H9 (cell line): ENCODE measurements around the gene PRKCG. TPM values are rescaled to one million over a fixed set of nuclear protein-coding genes. Genes with fewer than 3 reads are reported as not detected.

Experiments
- DNase-seq: peaks from one replicate; pipeline ENCODE4 v3.0.0-alpha.2; 2017
- H2AFZ ChIP-seq: one replicate; pipeline ENCODE4 v1.6.1; 2013; ENCODE audit warnings: mild to moderate bottlenecking, low read length, control low read depth, moderate library complexity
- H2AK5ac ChIP-seq: 2 replicates; pipeline ENCODE4 v1.6.1; 2013; ENCODE audit warnings: low read length, control low read depth, mixed read lengths; ENCODE audit not compliant: insufficient read length
- H2BK120ac ChIP-seq: one replicate; pipeline ENCODE4 v1.6.1; 2013; ENCODE audit warnings: low read depth, mild to moderate bottlenecking, low read length, control low read depth, inconsistent platforms; ENCODE audit not compliant: poor library complexity, severe bottlenecking
- H2BK12ac ChIP-seq: 2 replicates; pipeline ENCODE4 v1.6.1; 2013; ENCODE audit warnings: low read length, control low read depth, mixed read lengths, low read depth; ENCODE audit not compliant: insufficient read length
- H2BK15ac ChIP-seq: 2 replicates; pipeline ENCODE4 v1.6.1; 2013; ENCODE audit warnings: low read depth, low read length, control low read depth
- H2BK20ac ChIP-seq: one replicate; pipeline ENCODE4 v1.6.1; 2013; ENCODE audit warnings: low read depth, mild to moderate bottlenecking, low read length, control low read depth, inconsistent platforms; ENCODE audit not compliant: poor library complexity, severe bottlenecking
- H2BK5ac ChIP-seq: 2 replicates; pipeline ENCODE4 v1.6.1; 2013; ENCODE audit warnings: low read length, control low read depth, mixed read lengths; ENCODE audit not compliant: insufficient read length
- H3K14ac ChIP-seq: 2 replicates; pipeline ENCODE4 v1.6.1; 2013; ENCODE audit warnings: low read length, control low read depth; ENCODE audit not compliant: insufficient read depth
- H3K18ac ChIP-seq: 2 replicates; pipeline ENCODE4 v1.6.1; 2013; ENCODE audit warnings: low read depth, mild to moderate bottlenecking, mixed read lengths, low read length, control low read depth; ENCODE audit not compliant: insufficient read length
- H3K23ac ChIP-seq: 2 replicates; pipeline ENCODE4 v1.6.1; 2013; ENCODE audit warnings: low read length, control low read depth, mixed read lengths, low read depth; ENCODE audit not compliant: insufficient read length
- H3K23me2 ChIP-seq: 2 replicates; pipeline ENCODE4 v1.6.1; 2013; ENCODE audit warnings: low read depth, mild to moderate bottlenecking, mixed read lengths, low read length, control low read depth; ENCODE audit not compliant: insufficient read length, poor library complexity, severe bottlenecking
- H3K27ac ChIP-seq: 2 replicates; pipeline ENCODE4 v1.5.1; 2013; ENCODE audit warnings: low read length, control low read depth, mixed read lengths, low read depth; ENCODE audit not compliant: insufficient read length
- H3K27me3 ChIP-seq: 2 replicates; pipeline ENCODE4 v1.6.1; 2013; ENCODE audit warnings: low read length, control low read depth, inconsistent platforms; ENCODE audit not compliant: insufficient read depth
- H3K4ac ChIP-seq: 2 replicates; pipeline ENCODE4 v1.6.1; 2013; ENCODE audit warnings: low read depth, mild to moderate bottlenecking, control low read depth, inconsistent platforms, low read length, moderate library complexity
- H3K4me1 ChIP-seq: 2 replicates; pipeline ENCODE4 v1.6.1; 2013; ENCODE audit warnings: low read length, control low read depth, inconsistent platforms; ENCODE audit not compliant: insufficient read depth
- H3K4me2 ChIP-seq: 2 replicates; pipeline ENCODE4 v1.6.1; 2013; ENCODE audit warnings: low read length, control low read depth, mixed read lengths; ENCODE audit not compliant: insufficient read length, insufficient read depth
- H3K56ac ChIP-seq: 2 replicates; pipeline ENCODE4 v1.6.1; 2013; ENCODE audit warnings: low read depth, mild to moderate bottlenecking, mixed read lengths, low read length, control low read depth; ENCODE audit not compliant: insufficient read length
- H3K79me1 ChIP-seq: 2 replicates; pipeline ENCODE4 v1.6.1; 2013; ENCODE audit warnings: low read depth, mild to moderate bottlenecking, moderate library complexity, low read length, control low read depth, inconsistent platforms; ENCODE audit not compliant: insufficient read depth, poor library complexity, severe bottlenecking
- H3K79me2 ChIP-seq: 2 replicates; pipeline ENCODE4 v1.6.1; 2013; ENCODE audit warnings: low read length, control low read depth, inconsistent platforms; ENCODE audit not compliant: insufficient read depth
- H3K9ac ChIP-seq: 2 replicates; pipeline ENCODE4 v1.6.1; 2013; ENCODE audit warnings: low read length, control low read depth, mixed read lengths; ENCODE audit not compliant: insufficient read length; ENCODE audit errors: extremely low read depth
- H3K9me3 ChIP-seq: one replicate; pipeline ENCODE4 v1.6.1; 2013; ENCODE audit warnings: low read depth, low read length, inconsistent platforms; ENCODE audit not compliant: control insufficient read depth
- H3T11ph ChIP-seq: one replicate; pipeline ENCODE4 v1.6.1; 2013; ENCODE audit warnings: mild to moderate bottlenecking, low read length, control low read depth, inconsistent platforms
- H4K20me1 ChIP-seq: one replicate; pipeline ENCODE4 v1.6.1; 2013; ENCODE audit not compliant: control insufficient read depth, insufficient read length, insufficient read depth
- H4K5ac ChIP-seq: 2 replicates; pipeline ENCODE4 v1.6.1; 2013; ENCODE audit warnings: low read depth, mild to moderate bottlenecking, mixed read lengths, low read length, control low read depth; ENCODE audit not compliant: insufficient read length
- H4K8ac ChIP-seq: replicated peaks from 2 replicates; pipeline ENCODE4 v1.6.1; 2013; ENCODE audit warnings: low read length, control low read depth, mixed read lengths, low read depth; ENCODE audit not compliant: insufficient read length
- H4K91ac ChIP-seq: 2 replicates; pipeline ENCODE4 v1.6.1; 2013; ENCODE audit warnings: low read depth, mild to moderate bottlenecking, moderate library complexity, mixed read lengths, low read length, control low read depth; ENCODE audit not compliant: insufficient read length
- H3K27ac Mint-ChIP-seq, 3 experiments: 2 replicates in 2 of 3; 3 replicates in 1 of 3; pipeline ENCODE4 v1.8.0; 2020 to 2021; ENCODE audit warnings: mixed read lengths in 3 of 3, mild to moderate bottlenecking in 1 of 3, moderate library complexity in 1 of 3
- H3K27me3 Mint-ChIP-seq: 2 replicates; pipeline ENCODE4 v1.8.0; 2021; ENCODE audit warnings: low read depth, mild to moderate bottlenecking, moderate library complexity, mixed read lengths
- H3K36me3 Mint-ChIP-seq, 3 experiments: 2 replicates in 2 of 3; 3 replicates in 1 of 3; pipeline ENCODE4 v1.8.0; 2020 to 2021; ENCODE audit warnings: low read depth in 3 of 3, mixed read lengths in 3 of 3; ENCODE audit not compliant: insufficient read depth in 1 of 3
- H3K4me1 Mint-ChIP-seq, 2 experiments: 2 replicates each; pipeline ENCODE4 v1.8.0; 2020; ENCODE audit warnings: mixed read lengths in 2 of 2
- H3K4me3 Mint-ChIP-seq, 2 experiments: 2 replicates in 1 of 2; 3 replicates in 1 of 2; pipeline ENCODE4 v1.8.0; 2020 to 2021; ENCODE audit warnings: mild to moderate bottlenecking in 2 of 2, mixed read lengths in 2 of 2, moderate library complexity in 1 of 2
- H3K9me3 Mint-ChIP-seq, 2 experiments: 2 replicates in 1 of 2; 3 replicates in 1 of 2; pipeline ENCODE4 v1.8.0; 2020; ENCODE audit warnings: mild to moderate bottlenecking in 2 of 2, mixed read lengths in 2 of 2, moderate library complexity in 1 of 2
- WGBS: extraction: QIAGEN DNeasy Blood & Tissue Kit; methylation state at CpG from one replicate; pipeline ENCODE4 v1.1.7; 2013; ENCODE audit warnings: missing lambda C conversion rate, low lambda C conversion rate, mixed read lengths; ENCODE audit not compliant: insufficient read length; ENCODE audit errors: extremely low coverage; 5-methylcytosine and 5-hydroxymethylcytosine counted together
- total RNA-seq: library from RNA; stranded (reverse); gene quantifications from 2 replicates; pipeline ENCODE4 v1.2.1, GENCODE V29; 2021
- TF ChIP-seq, protein P1 (sequence below): fragments of 200-600 bp; sonication (generic); conservative IDR thresholded peaks from 3 replicates; pipeline ENCODE4 v1.8.0; 2021; ENCODE audit warnings: antibody characterized with exemption, mild to moderate bottlenecking

Gene PRKCG
- total RNA-seq, 1 experiment from 2014 or later = 8.8 TPM

DNA sequence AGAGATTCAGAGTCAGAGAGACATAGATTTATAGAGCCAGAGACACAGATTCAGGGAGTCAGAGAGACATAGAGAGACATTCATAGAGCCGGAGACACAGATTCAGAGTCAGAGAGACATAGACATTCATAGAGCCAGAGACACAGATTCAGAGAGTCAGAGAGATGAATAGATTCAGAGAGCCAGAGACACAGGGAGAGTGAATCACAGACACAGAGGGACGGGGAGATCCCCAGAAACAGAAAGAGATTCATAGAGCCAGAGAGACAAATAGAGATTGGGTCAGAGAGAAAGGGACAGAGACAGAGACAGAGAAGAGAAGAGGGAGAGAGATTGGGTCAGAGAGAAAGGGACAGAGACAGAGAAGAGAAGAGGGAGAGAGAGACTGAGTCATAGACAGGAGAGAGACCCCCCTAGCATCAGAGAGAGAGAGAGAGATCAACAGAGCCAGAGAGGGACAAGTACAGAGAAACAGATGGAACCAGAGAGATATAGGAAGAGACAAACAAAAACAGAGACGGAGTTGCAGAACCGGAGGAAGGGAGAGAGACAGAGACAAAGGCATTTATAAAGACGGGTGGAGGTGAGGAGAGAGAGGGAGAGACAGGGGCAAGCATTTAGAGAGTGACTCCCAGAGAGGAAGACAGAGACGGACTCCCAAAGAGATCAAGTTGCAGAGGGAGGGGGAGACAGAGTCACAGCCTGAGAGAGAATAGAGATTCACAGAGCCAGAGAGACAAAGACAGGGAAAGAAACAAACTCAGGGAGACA, 1.1 kb upstream of the PRKCG start:
- H3K36me3 Mint-ChIP-seq = peaks cover 0 to 9% (median 2%) of the 10 kb centered on the region in 3 experiments; a peak in 5 of 7 replicates
- H3K27me3 Mint-ChIP-seq = peaks cover 23% of the 10 kb centered on the region
- no peak overlapping the region for H3T11ph ChIP-seq
- H4K20me1 ChIP-seq = no peaks in the 10 kb centered on the region
- no peak overlapping the region for H2BK15ac ChIP-seq
- H3K4me3 Mint-ChIP-seq = no peak overlapping the region
- no peak overlapping the region for H3K23ac ChIP-seq
- no peak overlapping the region for H4K8ac ChIP-seq
- no peak overlapping the region for H2BK5ac ChIP-seq
- H3K27me3 ChIP-seq = no peaks in the 10 kb centered on the region
- H3K14ac ChIP-seq = no peak overlapping the region
- TF ChIP-seq, protein P1, sequence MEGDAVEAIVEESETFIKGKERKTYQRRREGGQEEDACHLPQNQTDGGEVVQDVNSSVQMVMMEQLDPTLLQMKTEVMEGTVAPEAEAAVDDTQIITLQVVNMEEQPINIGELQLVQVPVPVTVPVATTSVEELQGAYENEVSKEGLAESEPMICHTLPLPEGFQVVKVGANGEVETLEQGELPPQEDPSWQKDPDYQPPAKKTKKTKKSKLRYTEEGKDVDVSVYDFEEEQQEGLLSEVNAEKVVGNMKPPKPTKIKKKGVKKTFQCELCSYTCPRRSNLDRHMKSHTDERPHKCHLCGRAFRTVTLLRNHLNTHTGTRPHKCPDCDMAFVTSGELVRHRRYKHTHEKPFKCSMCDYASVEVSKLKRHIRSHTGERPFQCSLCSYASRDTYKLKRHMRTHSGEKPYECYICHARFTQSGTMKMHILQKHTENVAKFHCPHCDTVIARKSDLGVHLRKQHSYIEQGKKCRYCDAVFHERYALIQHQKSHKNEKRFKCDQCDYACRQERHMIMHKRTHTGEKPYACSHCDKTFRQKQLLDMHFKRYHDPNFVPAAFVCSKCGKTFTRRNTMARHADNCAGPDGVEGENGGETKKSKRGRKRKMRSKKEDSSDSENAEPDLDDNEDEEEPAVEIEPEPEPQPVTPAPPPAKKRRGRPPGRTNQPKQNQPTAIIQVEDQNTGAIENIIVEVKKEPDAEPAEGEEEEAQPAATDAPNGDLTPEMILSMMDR = no peak
- no peaks in the 10 kb centered on the region for H3K79me1 ChIP-seq
- H3K9me3 Mint-ChIP-seq = no peaks in the 10 kb centered on the region
- H3K4ac ChIP-seq = no peak overlapping the region
- no peak overlapping the region for H3K9ac ChIP-seq
- no CpG with 5 or more reads among the region's 6 CpGs for WGBS
- peak overlapping the region; percentile 81 for H3K4me2 ChIP-seq
- DNase-seq = peak; percentile 70
- no peak overlapping the region for H2BK12ac ChIP-seq
- H3K56ac ChIP-seq = no peak overlapping the region
- no peak overlapping the region for H3K27ac Mint-ChIP-seq
- H4K5ac ChIP-seq = no peak overlapping the region
- H2AK5ac ChIP-seq = no peak overlapping the region
- H3K23me2 ChIP-seq = peaks cover 37% of the 10 kb centered on the region
- H2BK20ac ChIP-seq = no peak overlapping the region
- H4K91ac ChIP-seq = no peak overlapping the region
- no peak overlapping the region for H3K27ac ChIP-seq
- H3K79me2 ChIP-seq = no peaks in the 10 kb centered on the region
- no peak overlapping the region for H2AFZ ChIP-seq
- H3K18ac ChIP-seq = no peak overlapping the region
- H2BK120ac ChIP-seq = no peak overlapping the region
- H3K4me1 ChIP-seq = no peaks in the 10 kb centered on the region; the same call in 1 of the 2 replicates
- H3K9me3 ChIP-seq = no peaks in the 10 kb centered on the region
- H3K4me1 Mint-ChIP-seq = peaks cover 27 to 31% of the 10 kb centered on the region in 2 experiments
